ENCODE results near the gene PRSS57. TPM values are rescaled to one million over a fixed set of nuclear protein-coding genes. Genes with fewer than 3 reads are reported as not detected.

PRSS57 gene
- polyA plus RNA-seq, 1 donor = 1.1 TPM

- Histone ChIP-seq H3K27me3 (ENCODE audit: control insufficient read depth, insufficient read depth, low read length) (peaks cover 5% of the 10 kb centered on the region), H3K9me3 (ENCODE audit: control insufficient read depth, low read depth, low read length) (peaks cover 16% of the 10 kb centered on the region), H3K4me3 (ENCODE audit: low read length) (peak overlapping the region; percentile 64), H3K27ac (ENCODE audit: low read length) (peak overlapping the region; percentile 92), H3K36me3 (ENCODE audit: control insufficient read depth, insufficient read depth, low read length) (no peaks in the 10 kb centered on the region), H3K4me1 (ENCODE audit: control insufficient read depth, insufficient read depth, low read length) (peaks cover 29% of the 10 kb centered on the region)
- WGBS (ENCODE audit: insufficient coverage, low lambda C conversion rate) = no CpG with 5 or more reads among the region's 70 CpGs
- DNase-seq = peak; percentile 98
These were observed 14.8 kb downstream of the PRSS57 start for GRCh38 chr19:680287-681028.

- peaks cover 16% of the 10 kb centered on the region for H3K9me3 ChIP-seq (ENCODE audit: control insufficient read depth, low read depth, low read length)
- H3K36me3 ChIP-seq (ENCODE audit: control insufficient read depth, insufficient read depth, low read length) = no peaks in the 10 kb centered on the region
- peak overlapping the region; percentile 50 for H3K4me3 ChIP-seq (ENCODE audit: low read length)
- H3K4me1 ChIP-seq (ENCODE audit: control insufficient read depth, insufficient read depth, low read length) = peaks cover 37% of the 10 kb centered on the region
- DNase-seq = peak; percentile 87 to 90
- WGBS (ENCODE audit: insufficient coverage, low lambda C conversion rate) = no CpG with 5 or more reads among the region's 69 CpGs
- peak overlapping the region; percentile 92 for H3K27ac ChIP-seq (ENCODE audit: low read length)
- peaks cover 5% of the 10 kb centered on the region for H3K27me3 ChIP-seq (ENCODE audit: control insufficient read depth, insufficient read depth, low read length)
These were observed 15.6 kb downstream of the PRSS57 start for GRCh38 chr19:679418-680286.

- Histone ChIP-seq H3K27ac (ENCODE audit: low read length) (peak overlapping the region; percentile 92), H3K9me3 (ENCODE audit: control insufficient read depth, low read depth, low read length) (peaks cover 16% of the 10 kb centered on the region), H3K4me1 (ENCODE audit: control insufficient read depth, insufficient read depth, low read length) (peaks cover 37% of the 10 kb centered on the region), H3K27me3 (ENCODE audit: control insufficient read depth, insufficient read depth, low read length) (peaks cover 5% of the 10 kb centered on the region), H3K4me3 (ENCODE audit: low read length) (peak overlapping the region; percentile 50), H3K36me3 (ENCODE audit: control insufficient read depth, insufficient read depth, low read length) (no peaks in the 10 kb centered on the region)
- no peak for DNase-seq
- no CpG with 5 or more reads among the region's 16 CpGs for WGBS (ENCODE audit: insufficient coverage, low lambda C conversion rate)
These were observed 16.4 kb downstream of the PRSS57 start for GRCh38 chr19:678791-679388.

- Histone ChIP-seq H3K27me3 (ENCODE audit: control insufficient read depth, insufficient read depth, low read length) (peaks cover 5% of the 10 kb centered on the region), H3K4me1 (ENCODE audit: control insufficient read depth, insufficient read depth, low read length) (peaks cover 37% of the 10 kb centered on the region)
- DNase-seq = no peak
These were observed 17.4 kb downstream of the PRSS57 start for GRCh38 chr19:677601-678436.

GRCh38 chr19:677201-677600 is 18.1 kb downstream of the PRSS57 start:
- peaks cover 37% of the 10 kb centered on the region for H3K4me1 ChIP-seq (ENCODE audit: control insufficient read depth, insufficient read depth, low read length)
- DNase-seq = peak; percentile 44 to 61
- no CpG with 5 or more reads among the region's 15 CpGs for WGBS (ENCODE audit: insufficient coverage, low lambda C conversion rate)
- peaks cover 16% of the 10 kb centered on the region for H3K9me3 ChIP-seq (ENCODE audit: control insufficient read depth, low read depth, low read length)
- peaks cover 5% of the 10 kb centered on the region for H3K27me3 ChIP-seq (ENCODE audit: control insufficient read depth, insufficient read depth, low read length)
- no peak overlapping the region for H3K4me3 ChIP-seq (ENCODE audit: low read length)
- no peak overlapping the region for H3K27ac ChIP-seq (ENCODE audit: low read length)
- H3K36me3 ChIP-seq (ENCODE audit: control insufficient read depth, insufficient read depth, low read length) = no peaks in the 10 kb centered on the region

More at GRCh38 chr19:677601-678436, 17.4 kb downstream of the PRSS57 start:
- no CpG with 5 or more reads among the region's 22 CpGs for WGBS (ENCODE audit: insufficient coverage, low lambda C conversion rate)
- H3K27ac ChIP-seq (ENCODE audit: low read length) = no peak overlapping the region
- no peaks in the 10 kb centered on the region for H3K36me3 ChIP-seq (ENCODE audit: control insufficient read depth, insufficient read depth, low read length)
- peaks cover 16% of the 10 kb centered on the region for H3K9me3 ChIP-seq (ENCODE audit: control insufficient read depth, low read depth, low read length)
- no peak overlapping the region for H3K4me3 ChIP-seq (ENCODE audit: low read length)

GRCh38 chr19:676339-677105 is 18.7 kb downstream of the PRSS57 start, which contains the start of gene FSTL3:
Gene FSTL3, plus strand, starts transcription at chr19:676392. Its CDS starts 32 bp downstream, at chr19:676424.
- Histone ChIP-seq H3K36me3 (ENCODE audit: control insufficient read depth, insufficient read depth, low read length) (no peaks in the 10 kb centered on the region), H3K27ac (ENCODE audit: low read length) (peak within 1 kb of the TSS; percentile 66), H3K9me3 (ENCODE audit: control insufficient read depth, low read depth, low read length) (peaks cover 14% of the 10 kb centered on the region), H3K4me1 (ENCODE audit: control insufficient read depth, insufficient read depth, low read length) (peaks cover 37% of the 10 kb centered on the region), H3K4me3 (ENCODE audit: low read length) (peak within 1 kb of the TSS; percentile 41), H3K27me3 (ENCODE audit: control insufficient read depth, insufficient read depth, low read length) (peaks cover 5% of the 10 kb centered on the region)
- DNase-seq = peak in 1 of 2 donors; percentile 46
- WGBS (ENCODE audit: insufficient coverage, low lambda C conversion rate) = no CpG with 5 or more reads among the region's 63 CpGs

- Histone ChIP-seq H3K4me1 (ENCODE audit: control insufficient read depth, insufficient read depth, low read length) (peaks cover 37% of the 10 kb centered on the region), H3K27me3 (ENCODE audit: control insufficient read depth, insufficient read depth, low read length) (peaks cover 5% of the 10 kb centered on the region), H3K27ac (ENCODE audit: low read length) (peak overlapping the region; percentile 66), H3K4me3 (ENCODE audit: low read length) (peak overlapping the region; percentile 31), H3K36me3 (ENCODE audit: control insufficient read depth, insufficient read depth, low read length) (no peaks in the 10 kb centered on the region), H3K9me3 (ENCODE audit: control insufficient read depth, low read depth, low read length) (peaks cover 9% of the 10 kb centered on the region)
- WGBS (ENCODE audit: insufficient coverage, low lambda C conversion rate) = no CpG with 5 or more reads among the region's 31 CpGs
- no peak for DNase-seq
These were observed 19.3 kb downstream of the PRSS57 start for GRCh38 chr19:676007-676338.

GRCh38 chr19:674282-675151 is 20.7 kb downstream of the PRSS57 start:
- WGBS (ENCODE audit: insufficient coverage, low lambda C conversion rate) = no CpG with 5 or more reads among the region's 38 CpGs
- no peak overlapping the region for H3K27ac ChIP-seq (ENCODE audit: low read length)
- H3K4me3 ChIP-seq (ENCODE audit: low read length) = no peak overlapping the region
- DNase-seq = no peak
- H3K9me3 ChIP-seq (ENCODE audit: control insufficient read depth, low read depth, low read length) = peaks cover 8% of the 10 kb centered on the region
- H3K27me3 ChIP-seq (ENCODE audit: control insufficient read depth, insufficient read depth, low read length) = peaks cover 5% of the 10 kb centered on the region
- peaks cover 33% of the 10 kb centered on the region for H3K4me1 ChIP-seq (ENCODE audit: control insufficient read depth, insufficient read depth, low read length)
- H3K36me3 ChIP-seq (ENCODE audit: control insufficient read depth, insufficient read depth, low read length) = no peaks in the 10 kb centered on the region
